H1 (cell line): Measurements from ENCODE around the gene MAGI2. TPM values are rescaled to one million over a fixed set of nuclear protein-coding genes. Genes with fewer than 3 reads are reported as not detected.

ENCODE experiments used
- CTCF ChIA-PET: fragments of 300-600 bp; sonication (Branson Sonifier 250); formaldehyde crosslinking; loops from one replicate; lab custom pipeline; 2021; ENCODE audit not compliant: partially characterized antibody; lab: Charles Lee
- POLR2A ChIA-PET: fragments of 300-600 bp; sonication (Branson Sonifier 250); formaldehyde crosslinking; loops from one replicate; lab custom pipeline; 2021; ENCODE audit warnings: inconsistent platforms; ENCODE audit not compliant: partially characterized antibody; lab: Charles Lee
- DNase-seq, 2 experiments: peaks; one replicate each; pipeline versions ENCODE4 v3.0.0 to v3.0.0-alpha.2; 2010 to 2022; ENCODE audit warnings: low spot score in 2 of 2, low read depth in 1 of 2, mixed read lengths in 1 of 2
- FAIRE-seq: peaks from 2 replicates; lab custom pipeline; 2011; peaks lifted over from hg19 to GRCh38; lab: Jason Lieb, UNC
- H2AFZ ChIP-seq: 2 replicates; pipeline ENCODE4 v1.8.1; 2012; ENCODE audit warnings: low read length, inconsistent platforms
- H2AK5ac ChIP-seq: 2 replicates; pipeline ENCODE4 v1.6.1; 2013; ENCODE audit warnings: low read depth, low read length
- H2BK120ac ChIP-seq: replicated peaks from 2 replicates; pipeline ENCODE3; 2013; ENCODE audit warnings: low read depth, low read length, inconsistent platforms
- H2BK12ac ChIP-seq: 2 replicates; pipeline ENCODE4 v1.6.1; 2013; ENCODE audit warnings: low read depth, low read length
- H2BK15ac ChIP-seq: 2 replicates; pipeline ENCODE4 v1.6.1; 2013; ENCODE audit warnings: low read length
- H2BK20ac ChIP-seq: 2 replicates; pipeline ENCODE4 v1.6.1; 2013; ENCODE audit warnings: low read length
- H2BK5ac ChIP-seq: 2 replicates; pipeline ENCODE4 v1.6.1; 2013; ENCODE audit warnings: low read depth, low read length
- H3K14ac ChIP-seq: 2 replicates; pipeline ENCODE4 v1.6.1; 2013; ENCODE audit warnings: inconsistent platforms; ENCODE audit not compliant: insufficient read length
- H3K18ac ChIP-seq: 2 replicates; pipeline ENCODE4 v1.6.1; 2013; ENCODE audit warnings: low read length; ENCODE audit errors: extremely low read depth
- H3K23ac ChIP-seq: 2 replicates; pipeline ENCODE4 v1.6.1; 2013; ENCODE audit warnings: inconsistent platforms; ENCODE audit not compliant: insufficient read length
- H3K23me2 ChIP-seq: 2 replicates; pipeline ENCODE4 v1.6.1; 2013; ENCODE audit warnings: low read depth, low read length
- H3K27ac ChIP-seq: 2 replicates; pipeline ENCODE4 v1.6.1; 2011; ENCODE audit warnings: low read depth, low read length, inconsistent platforms
- H3K27me3 ChIP-seq, 4 experiments: replicated peaks in 1 of 4; 1 replicate in 1 of 4; 2 replicates in 3 of 4; pipeline versions ENCODE4 v1.6.1 to v1.8.1; 2011 to 2013; ENCODE audit warnings: low read length in 3 of 4, mild to moderate bottlenecking in 3 of 4, inconsistent platforms in 2 of 4, mixed read lengths in 2 of 4, moderate library complexity in 1 of 4; ENCODE audit not compliant: control insufficient read depth in 3 of 4, insufficient read depth in 3 of 4; ENCODE audit errors: extremely low read depth in 1 of 4
- H3K36me3 ChIP-seq, 4 experiments: 2 replicates each; pipeline versions ENCODE4 v1.6.1 to v1.8.1; 2011 to 2013; ENCODE audit warnings: mild to moderate bottlenecking in 4 of 4, low read length in 3 of 4, moderate library complexity in 2 of 4, control low read depth in 1 of 4, inconsistent platforms in 1 of 4; ENCODE audit not compliant: insufficient read depth in 4 of 4, control insufficient read depth in 2 of 4
- H3K4ac ChIP-seq: replicated peaks from 2 replicates; pipeline ENCODE3; 2013; ENCODE audit warnings: low read length, low read depth, mixed read lengths, inconsistent platforms; ENCODE audit not compliant: insufficient read length
- H3K4me1 ChIP-seq, 4 experiments: replicated peaks in 1 of 4; 1 replicate in 1 of 4; 2 replicates in 3 of 4; pipeline versions ENCODE4 v1.6.1 to v1.8.1; 2011 to 2013; ENCODE audit warnings: low read length in 3 of 4, inconsistent platforms in 2 of 4, mixed read lengths in 1 of 4; ENCODE audit not compliant: insufficient read depth in 4 of 4, control insufficient read depth in 3 of 4
- H3K4me2 ChIP-seq, 2 experiments: 2 replicates each; pipeline versions ENCODE4 v1.6.1 to v1.8.1; 2011 to 2013; ENCODE audit warnings: low read depth in 2 of 2, low read length in 2 of 2, control low read depth in 1 of 2, inconsistent platforms in 1 of 2, mild to moderate bottlenecking in 1 of 2; ENCODE audit not compliant: insufficient read depth in 1 of 2
- H3K4me3 ChIP-seq, 4 experiments: fragments of 200-600, 300-600 bp in 1 of 4; sonication (generic), shearing (Covaris generic), sonication (Bioruptor Twin) in 1 of 4; 2 replicates each; pipeline versions ENCODE4 v1.5.1 to v1.8.1; 2011 to 2016; ENCODE audit warnings: low read length in 4 of 4, low read depth in 3 of 4, control low read depth in 2 of 4, inconsistent platforms in 2 of 4, mild to moderate bottlenecking in 2 of 4, mixed read lengths in 1 of 4, moderate library complexity in 1 of 4; ENCODE audit not compliant: insufficient read depth in 2 of 4; ENCODE audit errors: extremely low read depth in 1 of 4
- H3K56ac ChIP-seq: replicated peaks from 2 replicates; pipeline ENCODE3; 2013; ENCODE audit warnings: low read depth, mild to moderate bottlenecking, mixed read lengths, low read length, inconsistent platforms; ENCODE audit not compliant: insufficient read length
- H3K79me1 ChIP-seq: 2 replicates; pipeline ENCODE4 v1.6.1; 2013; ENCODE audit warnings: low read depth, low read length, control low read depth
- H3K79me2 ChIP-seq, 2 experiments: 2 replicates each; pipeline versions ENCODE4 v1.6.1 to v1.8.1; 2012 to 2013; ENCODE audit warnings: low read length in 2 of 2, mild to moderate bottlenecking in 2 of 2, inconsistent platforms in 1 of 2; ENCODE audit not compliant: insufficient read depth in 2 of 2, control insufficient read depth in 1 of 2
- H3K9ac ChIP-seq, 4 experiments: replicated peaks in 1 of 4; 1 replicate in 1 of 4; 2 replicates in 3 of 4; pipeline versions ENCODE4 v1.6.1 to v1.8.1; 2011 to 2013; ENCODE audit warnings: low read depth in 3 of 4, low read length in 3 of 4, control low read depth in 2 of 4, mild to moderate bottlenecking in 2 of 4, moderate library complexity in 2 of 4, inconsistent platforms in 1 of 4; ENCODE audit errors: extremely low read depth in 1 of 4
- H3K9me3 ChIP-seq, 2 experiments: 2 replicates each; pipeline versions ENCODE4 v1.6.1 to v1.8.1; 2012 to 2013; ENCODE audit warnings: mild to moderate bottlenecking in 2 of 2, moderate library complexity in 2 of 2, control low read depth in 1 of 2, inconsistent platforms in 1 of 2, low read depth in 1 of 2, low read length in 1 of 2, mixed read lengths in 1 of 2; ENCODE audit not compliant: insufficient read depth in 2 of 2
- H4K20me1 ChIP-seq, 2 experiments: replicated peaks in 1 of 2; 2 replicates each; pipeline versions ENCODE3 to v1.8.1; 2011 to 2013; ENCODE audit warnings: inconsistent platforms in 2 of 2, low read length in 2 of 2, mild to moderate bottlenecking in 1 of 2; ENCODE audit not compliant: insufficient read depth in 2 of 2, control insufficient read depth in 1 of 2
- H4K5ac ChIP-seq: 2 replicates; pipeline ENCODE4 v1.6.1; 2013; ENCODE audit warnings: low read length, low read depth, mixed read lengths, inconsistent platforms; ENCODE audit not compliant: insufficient read length
- H4K8ac ChIP-seq: 2 replicates; pipeline ENCODE4 v1.8.0; 2013; ENCODE audit warnings: mild to moderate bottlenecking, moderate library complexity, low read length, inconsistent platforms; ENCODE audit not compliant: insufficient read depth; ENCODE audit errors: extremely low read depth
- H4K91ac ChIP-seq: replicated peaks from 2 replicates; pipeline ENCODE3; 2013; ENCODE audit warnings: low read length, mixed read lengths, inconsistent platforms; ENCODE audit not compliant: insufficient read length
- BRCA1 ChIP-seq: IDR thresholded peaks from 2 replicates; pipeline ENCODE4 v1.6.1; 2012; ENCODE audit warnings: low read depth, low read length, improper control_type of control experiment
- CBX8 ChIP-seq: fragments of 300-800, 300-1000 bp; sonication (generic); IDR thresholded peaks from 2 replicates; pipeline ENCODE4 v1.7.1; 2016; ENCODE audit warnings: low read depth, low read length, borderline replicate concordance
- CTBP2 ChIP-seq: IDR thresholded peaks from 2 replicates; pipeline ENCODE4 v1.7.0; 2011; ENCODE audit warnings: borderline replicate concordance, mild to moderate bottlenecking, moderate library complexity, mixed read lengths, low read length; ENCODE audit not compliant: insufficient read depth, insufficient read length
- HDAC2 ChIP-seq, 2 experiments: fragments of 300-600 bp in 1 of 2; sonication (generic) in 1 of 2; IDR thresholded peaks; 2 replicates each; pipeline ENCODE4 v1.6.1; 2011 to 2012; ENCODE audit warnings: low read depth in 2 of 2, low read length in 2 of 2, mild to moderate bottlenecking in 2 of 2, moderate library complexity in 2 of 2, borderline replicate concordance in 1 of 2, inconsistent platforms in 1 of 2
- JUND ChIP-seq: IDR thresholded peaks from 2 replicates; pipeline ENCODE4 v1.6.1; 2011; ENCODE audit warnings: mild to moderate bottlenecking, improper control_type of control experiment, low read length
- POLR2A ChIP-seq, 2 experiments: IDR thresholded peaks; 1 replicate in 1 of 2; 2 replicates in 1 of 2; pipeline ENCODE4 v1.6.1; 2011; ENCODE audit warnings: low read depth in 2 of 2, low read length in 2 of 2, mild to moderate bottlenecking in 2 of 2; ENCODE audit errors: control extremely low read depth in 1 of 2
- POLR2AphosphoS5 ChIP-seq: IDR thresholded peaks from 2 replicates; pipeline ENCODE4 v1.6.1; 2011; ENCODE audit warnings: low read depth, low read length
- POU5F1 ChIP-seq: IDR thresholded peaks from 2 replicates; pipeline ENCODE4 v1.6.1; 2011; ENCODE audit warnings: low read depth, mild to moderate bottlenecking, low read length, moderate library complexity
- RAD21 ChIP-seq, 2 experiments: IDR thresholded peaks in 1 of 2; conservative IDR thresholded peaks in 1 of 2; 2 replicates each; pipeline ENCODE4 v1.6.1; 2011; ENCODE audit warnings: low read depth in 2 of 2, low read length in 2 of 2, improper control_type of control experiment in 1 of 2, inconsistent platforms in 1 of 2, mild to moderate bottlenecking in 1 of 2, moderate library complexity in 1 of 2
- RFX5 ChIP-seq: IDR thresholded peaks from 2 replicates; pipeline ENCODE4 v1.6.1; 2011; ENCODE audit warnings: low read depth, low read length, improper control_type of control experiment, borderline replicate concordance
- RXRA ChIP-seq: IDR thresholded peaks from 2 replicates; pipeline ENCODE4 v1.6.1; 2011; ENCODE audit warnings: low read depth, mild to moderate bottlenecking, low read length, moderate library complexity; ENCODE audit not compliant: insufficient read depth
- SIX5 ChIP-seq: IDR thresholded peaks from 2 replicates; pipeline ENCODE4 v1.6.1; 2011; ENCODE audit warnings: mild to moderate bottlenecking, low read depth, low read length
- ZNF274 ChIP-seq: IDR thresholded peaks from 2 replicates; pipeline ENCODE4 v1.7.0; 2012; ENCODE audit warnings: low read length, borderline replicate concordance; ENCODE audit errors: extremely low read depth
- WGBS, 2 experiments: shearing (Covaris generic) in 1 of 2; methylation state at CpG; one replicate each; pipeline versions ENCODE4 v1.1.6 to v1.1.7; 2013 to 2015; ENCODE audit warnings: low lambda C conversion rate in 2 of 2, mixed read lengths in 2 of 2, inconsistent platforms in 1 of 2, low coverage in 1 of 2, missing lambda C conversion rate in 1 of 2; ENCODE audit not compliant: insufficient replicate concordance in 2 of 2, insufficient coverage in 1 of 2, insufficient read length in 1 of 2; ENCODE audit errors: extremely low coverage in 1 of 2, missing lambda C conversion rate in 1 of 2; 5-methylcytosine and 5-hydroxymethylcytosine counted together
- polyA plus RNA-seq, 7 experiments: library from polyadenylated mRNA; depleted of rRNA in 3 of 7; stranded (reverse) in 5 of 7; unstranded in 2 of 7; fragments of >200 nt in 5 of 7; fragments of 200-250 nt in 2 of 7; gene quantifications; 1 replicate in 5 of 7; 2 replicates in 1 of 7; 4 replicates in 1 of 7; pipeline versions ENCODE4 v1.2.1 to v1.2.3, GENCODE V29; 2011 to 2013; ENCODE audit warnings: missing spikeins in 2 of 7, mixed read lengths in 2 of 7
- total RNA-seq: library from RNA; stranded (reverse); fragmentation: NEBNext Ultra II Directional; extraction: Animal tissue kit (Norgen Biotek cat#: 25700); gene quantifications from 2 replicates; pipeline ENCODE4 v1.2.1, GENCODE V29; 2021
- TF ChIP-seq, protein P1 (sequence below): IDR thresholded peaks from 2 replicates; pipeline ENCODE4 v1.6.1; 2012; ENCODE audit warnings: inconsistent platforms

The MAGI2 gene
- total and polyA plus RNA-seq, 2 of the 8 experiments (the other 6 are each of a cell fraction or from before 2014, with no cell fraction given), result 6.0 to 27.3 TPM

DNA sequence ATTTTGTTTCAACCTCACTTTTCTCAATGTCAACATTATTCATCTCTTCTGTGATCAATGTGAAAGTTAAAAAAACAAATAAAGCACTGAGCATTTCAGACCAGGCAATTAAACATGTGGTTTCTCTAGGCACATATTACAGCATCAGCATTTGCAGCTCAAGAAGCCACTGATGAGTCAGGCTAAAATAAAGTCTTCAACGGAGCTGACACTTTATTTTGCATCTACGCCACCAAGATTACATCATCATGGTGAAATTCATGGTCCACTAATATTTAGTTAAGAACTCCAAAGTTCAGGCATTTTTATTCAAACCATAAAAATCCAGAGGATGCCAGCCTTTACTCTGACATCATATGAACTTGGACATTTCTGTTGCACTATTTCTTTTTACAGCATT, 33.0 kb downstream of the MAGI2 start:
- no peak overlapping the region for H3K23ac ChIP-seq
- no peak overlapping the region for H4K5ac ChIP-seq
- no peaks in the 10 kb centered on the region; the same call in 1 of the 2 replicates for H3K23me2 ChIP-seq
- no peak overlapping the region for H4K8ac ChIP-seq
- 66% methylated on average over 2 of the region's 2 CpGs; no CpG with 5 or more reads in 1 of the 2 experiments for WGBS, 2 experiments
- FAIRE-seq (no peak), DNase-seq (no peak)
- H3K4me2 ChIP-seq, result no peak overlapping the region
- no peak overlapping the region for H2AFZ ChIP-seq
- ChIA-PET CTCF (interaction anchor here (0.7 to 0.9 kb wide), 2 partner anchors 10 to 35 kb away, joined by 3 to 4 read pairs; no protein-coding TSS in a partner anchor), POLR2A (no interaction called here)
- no peak overlapping the region for H2AK5ac ChIP-seq
- no peaks in the 10 kb centered on the region for H3K27me3 ChIP-seq
- no peak overlapping the region for H2BK5ac ChIP-seq
- no peak overlapping the region for H3K9ac ChIP-seq
- H3K4me3 ChIP-seq, result no peak overlapping the region
- H3K56ac ChIP-seq, result no peak overlapping the region
- no peak overlapping the region for H2BK15ac ChIP-seq
- H4K91ac ChIP-seq, result no peak overlapping the region
- no peaks in the 10 kb centered on the region for H3K79me1 ChIP-seq
- no peak overlapping the region for H3K18ac ChIP-seq
- H4K20me1 ChIP-seq, result no peaks in the 10 kb centered on the region
- no peak overlapping the region for H3K14ac ChIP-seq
- H2BK120ac ChIP-seq, result no peak overlapping the region
- no peak overlapping the region for H3K27ac ChIP-seq
- H3K4ac ChIP-seq, result no peak overlapping the region
- H2BK20ac ChIP-seq, result no peak overlapping the region
- H3K4me1 ChIP-seq, result no peaks in the 10 kb centered on the region
- no peak overlapping the region for H2BK12ac ChIP-seq
- no peaks in the 10 kb centered on the region for H3K36me3 ChIP-seq
- H3K79me2 ChIP-seq, result no peaks in the 10 kb centered on the region
- H3K9me3 ChIP-seq, result no peaks in the 10 kb centered on the region
- TF ChIP-seq ZNF274 (no peak), JUND (no peak), SIX5 (no peak), RXRA (no peak), CTBP2 (no peak), HDAC2 (IDR thresholded peaks at IDR 0.05; ENCODE audit: borderline replicate concordance in 1 of 2, low read depth in 2 of 2, low read length in 2 of 2) (no peak), POLR2AphosphoS5 (no peak), RFX5 (no peak), CBX8 (no peak), POU5F1 (no peak), POLR2A (IDR thresholded peaks at IDR 0.05; ENCODE audit: control extremely low read depth in 1 of 2, low read depth in 2 of 2, low read length in 2 of 2) (no peak), BRCA1 (no peak), RAD21 (IDR thresholded peaks at IDR 0.05 in 1 of 2, conservative IDR thresholded peaks at IDR 0.05 in 1 of 2; ENCODE audit: low read depth in 2 of 2, low read length in 2 of 2) (no peak)
- TF ChIP-seq, protein P1, sequence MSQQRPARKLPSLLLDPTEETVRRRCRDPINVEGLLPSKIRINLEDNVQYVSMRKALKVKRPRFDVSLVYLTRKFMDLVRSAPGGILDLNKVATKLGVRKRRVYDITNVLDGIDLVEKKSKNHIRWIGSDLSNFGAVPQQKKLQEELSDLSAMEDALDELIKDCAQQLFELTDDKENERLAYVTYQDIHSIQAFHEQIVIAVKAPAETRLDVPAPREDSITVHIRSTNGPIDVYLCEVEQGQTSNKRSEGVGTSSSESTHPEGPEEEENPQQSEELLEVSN, result no peak
